ENCODE data around the gene THRB. TPM values are rescaled to one million over a fixed set of nuclear protein-coding genes. Genes with fewer than 3 reads are reported as not detected.

THRB gene
- total RNA-seq (2021) = 9.7 and 11.2 TPM in 2 replicates
- percentile 61 among the genes with signal in this experiment for Bru-seq, nascent RNA
- percentile 68 among the genes with signal in this experiment for BruChase-seq, experiment 1, labeled RNA remaining after a 2-hour chase
- percentile 52 among the genes with signal in this experiment for BruChase-seq, experiment 2, labeled RNA remaining after a 6-hour chase
- long read RNA-seq, partial matches to known transcripts = 1 of 5 reads
- long read RNA-seq, other reads (novel, unspliced or antisense) = 4 of 5 reads

GRCh38 chr3:24494618-24495325 lies at the start of gene THRB:
Gene THRB, minus strand, starts transcription at chr3:24494850.
- no TSS peak for BruUV-seq (replicated peaks)
- intact Hi-C loops (cut with micrococcal nuclease; ENCODE audit: unreplicated experiment) = loop anchor here (1.0 to 5.0 kb wide), 8 partner anchors 44 to 495 kb away; no protein-coding TSS in a partner anchor
- peak within 1 kb of the TSS; percentile 90 for H3K4me2 ChIP-seq

GRCh38 chr3:24541935-24542334 lies 47.3 kb upstream of the THRB start:
- peaks cover 5% of the 10 kb centered on the region; the same call in 1 of the 2 replicates for H3K4me1 ChIP-seq (replicated peaks; ENCODE audit: insufficient read depth)
- no TSS peak for BruUV-seq (replicated peaks)
- no peaks in the 10 kb centered on the region for H3K79me2 ChIP-seq (ENCODE audit: low read depth)
- no peaks in the 10 kb centered on the region; the same call in 1 of the 2 replicates for H3K9me2 ChIP-seq (ENCODE audit: insufficient read depth)
- intact Hi-C loops (cut with micrococcal nuclease; ENCODE audit: unreplicated experiment) = no loop called here
- ChIA-PET POLR2A (ENCODE audit: unreplicated experiment) (no interaction called here), CTCF (no interaction called here)
- no peak overlapping the region for H3K27ac ChIP-seq
- no peak overlapping the region for H3K4me3 ChIP-seq
- H3K36me3 ChIP-seq (ENCODE audit: low read depth) = no peaks in the 10 kb centered on the region
- H3K9me3 ChIP-seq (ENCODE audit: insufficient read depth, low read depth) = peaks cover 3% of the 10 kb centered on the region; the same call in 1 of the 2 replicates
- no peak overlapping the region for H2AFZ ChIP-seq
- H3F3A ChIP-seq (ENCODE audit: insufficient read depth, low read depth) = no peaks in the 10 kb centered on the region
- no peak for TF ChIP-seq EZH2 (IDR thresholded peaks at IDR 0.05; ENCODE audit: low read depth)
- no peak for TF ChIP-seq CTCF (conservative IDR thresholded peaks at IDR 0.05)
- no peaks in the 10 kb centered on the region for H4K20me1 ChIP-seq (ENCODE audit: insufficient read depth)
- DNase-seq = no peak
- H3K27me3 ChIP-seq (ENCODE audit: insufficient read depth, low read depth) = no peaks in the 10 kb centered on the region
- no peak overlapping the region for H3K4me2 ChIP-seq

More at GRCh38 chr3:24494618-24495325, at the start of gene THRB:
- Histone ChIP-seq H3K4me1 (replicated peaks; ENCODE audit: insufficient read depth) (peaks cover 46% of the 10 kb centered on the region), H3K9me3 (ENCODE audit: insufficient read depth, low read depth) (no peaks in the 10 kb centered on the region), H2AFZ (peak within 1 kb of the TSS; percentile 85), H3F3A (ENCODE audit: insufficient read depth, low read depth) (peaks cover 21% of the 10 kb centered on the region), H3K27me3 (ENCODE audit: insufficient read depth, low read depth) (no peaks in the 10 kb centered on the region), H4K20me1 (ENCODE audit: insufficient read depth) (no peaks in the 10 kb centered on the region), H3K79me2 (ENCODE audit: low read depth) (peaks cover 41% of the 10 kb centered on the region), H3K9me2 (ENCODE audit: insufficient read depth) (no peaks in the 10 kb centered on the region), H3K4me3 (peak within 1 kb of the TSS; percentile 65), H3K36me3 (ENCODE audit: low read depth) (no peaks in the 10 kb centered on the region), H3K27ac (peak within 1 kb of the TSS; percentile 89)
- peak; percentile 36; the same call in 1 of the 2 replicates for TF ChIP-seq CTCF (conservative IDR thresholded peaks at IDR 0.05)
- no peak for TF ChIP-seq EZH2 (IDR thresholded peaks at IDR 0.05; ENCODE audit: low read depth)
- DNase-seq = peak; percentile 49 to 75
- CTCF ChIA-PET = interaction anchor here (0.6 to 1.6 kb wide), 2 partner anchors 29 to 545 kb away, joined by 3 to 5 read pairs; no protein-coding TSS in a partner anchor
- POLR2A ChIA-PET (ENCODE audit: unreplicated experiment) = interaction anchor here (0.6 to 0.7 kb wide), 2 partner anchors 30 to 231 kb away, joined by 6 to 8 read pairs; no protein-coding TSS in a partner anchor

DNA sequence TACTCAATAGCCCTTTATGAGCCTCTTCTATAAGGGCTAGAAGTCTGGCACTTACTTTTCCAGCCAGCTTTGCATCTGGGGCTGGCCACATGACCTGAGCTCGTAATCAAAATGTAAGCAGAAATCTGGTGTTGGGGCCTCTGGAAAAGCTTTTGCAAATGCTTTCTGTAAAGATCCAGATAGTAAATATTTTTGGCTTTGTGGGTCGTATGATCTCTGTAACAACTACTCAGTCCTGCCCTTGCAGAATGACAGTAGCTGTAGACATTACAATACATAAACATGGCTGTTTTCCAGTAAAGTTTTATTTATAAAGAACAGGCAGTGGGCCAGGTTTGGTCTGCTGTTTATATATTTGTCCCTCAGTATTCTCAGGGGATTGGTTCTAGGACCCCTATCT lies 46.2 kb upstream of the THRB start:
- no peaks in the 10 kb centered on the region for H3K36me3 ChIP-seq (ENCODE audit: low read depth)
- H3K4me3 ChIP-seq = no peak overlapping the region
- no peaks in the 10 kb centered on the region; the same call in 1 of the 2 replicates for H3K9me2 ChIP-seq (ENCODE audit: insufficient read depth)
- ChIA-PET POLR2A (ENCODE audit: unreplicated experiment) (no interaction called here), CTCF (no interaction called here)
- no peak overlapping the region for H3K27ac ChIP-seq
- peaks cover 5% of the 10 kb centered on the region; the same call in 1 of the 2 replicates for H3K4me1 ChIP-seq (replicated peaks; ENCODE audit: insufficient read depth)
- no peaks in the 10 kb centered on the region for H4K20me1 ChIP-seq (ENCODE audit: insufficient read depth)
- H3K27me3 ChIP-seq (ENCODE audit: insufficient read depth, low read depth) = no peaks in the 10 kb centered on the region
- TF ChIP-seq EZH2 (IDR thresholded peaks at IDR 0.05; ENCODE audit: low read depth) (no peak), CTCF (conservative IDR thresholded peaks at IDR 0.05) (no peak)
- H2AFZ ChIP-seq = no peak overlapping the region
- no peak overlapping the region for H3K4me2 ChIP-seq
- H3K79me2 ChIP-seq (ENCODE audit: low read depth) = no peaks in the 10 kb centered on the region
- H3K9me3 ChIP-seq (ENCODE audit: insufficient read depth, low read depth) = peaks cover 3% of the 10 kb centered on the region; the same call in 1 of the 2 replicates
- no peak for DNase-seq
- H3F3A ChIP-seq (ENCODE audit: insufficient read depth, low read depth) = no peaks in the 10 kb centered on the region
- no TSS peak for BruUV-seq (replicated peaks)
- intact Hi-C loops (cut with micrococcal nuclease; ENCODE audit: unreplicated experiment) = no loop called here
